Hematopoietic multipotent progenitor cell treated with erythropoietin and hydrocortisone succinate and interleukin-3 and kit ligand, for 8 days (in vitro differentiated cells): ENCODE measurements around the gene SLC66A2.
A peak's percentile ranks its signal among the peaks of the same experiment; 100 is the strongest.

Experiments used
- DNase-seq: peaks from one replicate; pipeline ENCODE4 v3.0.0-alpha.2; 2015

Gene SLC66A2

DNA sequence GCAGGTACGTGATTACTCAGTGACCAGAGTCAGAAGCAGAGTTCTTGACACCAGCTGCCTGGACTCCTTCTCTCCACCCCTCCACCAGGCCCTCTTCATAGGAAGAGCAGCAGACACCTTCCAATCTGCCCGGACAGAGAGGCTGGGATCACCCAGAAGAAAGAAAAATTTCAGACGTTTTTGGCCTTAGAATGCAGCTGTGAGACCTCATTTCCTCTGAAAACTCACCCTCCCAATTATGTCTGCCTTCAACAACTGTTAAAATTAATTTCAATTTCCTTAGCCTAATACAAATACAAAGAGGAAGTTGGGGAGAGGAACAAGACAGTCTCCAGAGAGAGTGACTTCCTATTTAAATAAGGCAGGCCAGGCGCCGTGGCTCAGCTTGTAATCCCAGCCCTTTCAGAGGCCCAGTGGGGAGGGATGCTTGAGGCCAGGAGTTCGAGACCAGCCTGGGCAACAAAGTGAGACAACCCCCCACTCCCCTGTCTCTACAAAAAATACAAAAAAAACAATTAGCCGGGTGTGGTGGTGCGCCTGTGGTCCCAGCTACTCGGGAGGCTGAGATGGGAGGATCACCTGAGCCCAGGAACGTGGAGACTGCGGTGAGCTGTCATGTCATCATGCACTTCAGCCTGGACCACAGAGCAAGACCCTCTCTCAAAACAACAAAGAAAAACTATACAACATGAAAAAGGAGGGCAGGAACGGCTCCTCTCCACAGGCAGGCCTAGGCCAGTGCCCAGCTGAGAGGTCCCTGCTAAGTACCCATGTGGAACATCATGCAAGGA lies 1.6 kb downstream of the SLC66A2 start:
- peak; percentile 50 for DNase-seq

DNA sequence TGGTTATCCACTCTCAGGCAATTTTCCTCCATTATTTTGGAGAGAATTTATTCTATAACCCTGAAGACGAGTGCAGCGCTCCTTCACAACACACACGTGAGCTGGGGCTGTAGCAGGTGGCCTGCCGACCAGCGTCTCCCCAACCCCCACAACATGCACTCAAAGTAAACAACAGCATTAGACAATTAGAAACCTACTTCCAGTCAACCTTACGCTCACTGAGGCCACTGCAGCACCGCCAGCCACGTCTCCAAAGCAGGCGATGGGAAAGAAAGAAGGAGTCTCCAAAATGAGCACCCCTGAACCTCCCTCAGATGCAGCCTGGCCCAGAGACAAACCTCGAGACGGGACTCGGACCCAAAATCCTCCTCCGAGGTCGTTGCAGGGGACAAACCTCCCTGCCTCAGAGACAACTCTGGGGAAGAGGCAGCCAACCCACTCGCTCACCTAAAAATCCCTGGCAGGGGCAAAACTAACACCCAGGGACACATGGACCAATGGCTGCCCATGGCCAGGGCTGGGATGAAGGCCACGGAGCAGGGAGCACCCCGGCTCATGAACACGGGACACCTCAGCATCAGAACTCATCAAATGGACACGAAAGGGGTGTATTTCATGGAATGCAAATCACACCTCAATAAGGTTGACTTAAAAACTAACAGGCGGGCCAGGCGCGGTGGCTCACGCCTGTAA lies 2.6 kb downstream of the SLC66A2 start:
- DNase-seq: no peak

DNA sequence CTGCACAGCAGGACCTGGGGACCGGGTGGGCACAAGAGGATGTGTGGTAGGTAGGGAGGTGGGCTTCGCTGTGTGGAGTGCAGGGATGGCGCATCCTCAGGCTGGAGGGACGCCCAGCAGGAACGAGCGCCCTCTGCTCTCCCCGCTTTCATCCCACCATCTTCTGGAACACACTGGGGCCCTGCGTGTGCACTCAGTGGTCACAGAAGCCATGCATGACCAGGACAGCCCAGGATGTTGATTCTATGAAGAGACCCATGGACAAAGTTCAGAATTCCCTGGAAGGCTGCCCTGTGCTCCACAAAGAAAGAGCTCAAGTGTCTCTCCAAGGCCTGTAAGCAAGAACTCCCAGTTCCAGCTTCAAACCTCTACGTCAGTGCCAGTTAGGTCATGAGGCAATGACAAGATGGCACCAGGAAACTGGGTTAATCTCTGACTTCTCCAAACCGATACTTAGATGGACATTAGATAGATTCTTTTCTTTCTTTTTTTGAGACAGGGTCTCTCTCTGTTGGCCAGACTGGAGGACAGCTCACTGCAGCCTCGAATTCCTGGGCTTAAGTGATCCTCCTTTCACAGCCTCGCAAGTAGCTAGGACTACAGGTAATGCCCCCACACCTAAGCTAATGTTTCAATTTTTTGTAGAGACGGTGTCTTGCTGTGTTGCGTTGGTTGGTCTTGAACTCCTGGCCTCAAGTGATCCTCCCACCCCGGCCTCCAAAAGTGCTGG lies 3.4 kb downstream of the SLC66A2 start:
- DNase-seq: no peak

DNA sequence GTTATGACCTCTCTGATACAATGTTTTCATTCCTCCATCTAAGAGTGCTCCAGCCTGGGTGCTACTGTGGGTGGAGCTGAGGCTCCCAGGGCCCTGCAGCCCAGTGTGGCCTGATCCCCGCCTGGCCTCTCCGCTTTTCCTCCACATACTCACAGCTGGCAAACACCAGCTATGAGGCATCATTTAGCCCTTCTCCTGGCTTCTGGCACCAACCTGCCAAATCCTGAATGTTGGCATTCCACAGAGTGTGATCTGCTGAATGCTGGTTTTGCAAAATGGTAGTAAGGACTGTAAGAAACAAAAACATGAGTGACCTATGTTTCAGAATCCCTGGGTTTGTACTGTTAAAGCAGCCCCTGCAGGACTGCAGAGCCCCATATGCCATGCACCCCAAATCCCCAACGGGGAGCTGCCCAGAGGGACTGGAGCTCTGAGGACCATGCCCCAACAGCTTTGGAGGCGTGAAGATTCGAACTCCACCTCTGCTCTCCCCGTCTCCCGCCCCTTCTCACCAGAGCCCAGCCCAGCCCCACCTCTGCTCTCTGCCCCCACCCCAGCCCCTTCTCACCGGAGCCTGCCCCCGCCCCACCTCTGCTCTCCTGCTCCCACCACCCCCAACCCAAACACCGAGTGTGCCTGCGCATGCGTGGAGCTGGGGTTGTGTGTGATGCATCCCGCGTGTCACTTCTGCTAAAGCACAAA lies 4.2 kb downstream of the SLC66A2 start:
- DNase-seq: no peak

DNA sequence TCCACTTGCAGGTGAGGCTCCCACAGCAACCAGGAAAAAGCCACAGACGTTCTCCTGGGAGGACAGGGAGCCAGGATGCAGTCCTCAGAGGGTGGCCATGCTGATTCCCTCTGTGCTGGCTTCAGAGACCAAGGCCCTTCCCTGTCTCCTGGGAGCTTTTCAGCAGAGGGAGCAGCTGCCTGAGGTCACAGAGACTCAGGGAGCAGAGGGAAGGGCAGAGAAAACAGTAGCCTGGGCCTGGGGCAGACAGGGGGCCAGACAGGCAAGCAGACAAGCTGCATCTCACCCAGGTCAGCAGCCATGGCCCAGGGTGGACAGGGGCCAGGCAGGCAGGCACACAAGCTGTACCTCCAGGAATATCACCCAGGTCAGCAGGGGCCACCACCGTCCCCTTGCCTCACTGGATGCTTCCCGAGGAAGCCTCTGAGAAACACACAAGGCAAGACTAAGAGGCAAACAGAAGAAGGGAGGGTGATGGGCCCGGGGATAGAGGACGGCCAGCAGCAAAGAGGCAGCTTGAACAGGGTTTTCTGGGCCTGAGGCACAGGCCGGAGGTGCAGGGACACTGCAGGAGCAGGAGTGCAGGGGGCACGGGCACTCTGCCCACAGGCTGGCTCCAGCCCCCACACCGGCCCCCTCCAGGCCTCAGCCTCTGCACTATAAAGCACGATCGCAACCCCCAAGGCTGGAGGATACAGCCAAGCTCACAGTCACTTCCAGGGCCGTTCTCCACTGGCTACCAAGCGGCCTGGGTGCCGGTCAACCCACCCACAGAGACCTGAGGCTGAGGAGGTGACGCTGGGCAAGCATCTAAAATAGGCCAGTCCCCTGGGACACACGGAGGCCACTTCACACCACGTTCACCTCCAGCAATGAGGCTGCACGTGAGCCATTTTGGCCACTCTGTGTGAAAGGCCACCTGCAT lies 6.1 kb downstream of the SLC66A2 start:
- no peak for DNase-seq

DNA sequence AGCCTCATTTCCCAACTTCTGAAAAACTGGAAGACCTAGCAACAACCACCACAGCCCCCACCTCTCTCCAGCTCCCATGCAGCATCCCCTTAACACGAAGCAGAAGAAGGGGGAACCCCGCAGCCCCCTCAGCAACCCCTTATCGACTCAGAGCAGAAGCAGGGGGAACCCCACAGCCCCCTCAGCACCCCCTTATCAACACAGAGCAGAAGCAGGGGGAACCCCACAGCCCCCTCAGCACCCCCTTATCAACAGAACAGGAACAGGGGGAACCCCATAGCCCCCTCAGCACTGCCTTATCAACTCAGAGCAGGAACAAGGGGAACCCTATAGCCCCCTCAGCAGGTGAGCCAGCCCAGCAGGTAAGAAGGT lies 6.7 kb downstream of the SLC66A2 start:
- DNase-seq: peak; percentile 68

DNA sequence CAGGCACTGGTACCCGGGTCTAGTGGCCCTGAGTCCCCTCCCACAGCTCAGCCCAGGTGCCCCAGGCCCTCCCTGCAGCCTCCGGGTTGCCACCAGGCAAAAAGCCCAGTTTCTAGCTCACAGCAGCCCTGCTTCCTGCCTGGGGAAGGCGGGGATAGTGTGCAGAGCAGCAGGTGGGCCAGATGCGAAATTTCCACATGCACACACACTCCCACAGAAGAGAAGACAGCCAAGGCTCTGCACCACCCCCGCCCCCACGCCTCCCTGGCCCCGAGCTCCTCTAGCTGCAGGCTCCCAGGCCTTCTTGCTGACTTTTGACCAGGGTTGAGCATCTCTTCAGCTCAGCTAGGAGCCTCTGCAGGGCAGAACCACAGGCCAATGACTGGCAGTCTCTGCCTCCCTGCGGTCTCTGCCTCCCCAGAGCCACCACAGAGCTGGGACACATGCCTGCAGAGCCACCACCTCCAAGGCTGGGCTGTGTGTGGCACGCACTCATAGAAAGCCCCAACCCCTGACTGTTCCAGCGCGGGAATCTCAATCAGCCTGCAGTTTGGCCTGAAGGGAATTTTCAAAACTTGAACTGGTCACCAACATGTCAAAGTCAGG lies 7.2 kb downstream of the SLC66A2 start:
- peak; percentile 69 for DNase-seq

DNA sequence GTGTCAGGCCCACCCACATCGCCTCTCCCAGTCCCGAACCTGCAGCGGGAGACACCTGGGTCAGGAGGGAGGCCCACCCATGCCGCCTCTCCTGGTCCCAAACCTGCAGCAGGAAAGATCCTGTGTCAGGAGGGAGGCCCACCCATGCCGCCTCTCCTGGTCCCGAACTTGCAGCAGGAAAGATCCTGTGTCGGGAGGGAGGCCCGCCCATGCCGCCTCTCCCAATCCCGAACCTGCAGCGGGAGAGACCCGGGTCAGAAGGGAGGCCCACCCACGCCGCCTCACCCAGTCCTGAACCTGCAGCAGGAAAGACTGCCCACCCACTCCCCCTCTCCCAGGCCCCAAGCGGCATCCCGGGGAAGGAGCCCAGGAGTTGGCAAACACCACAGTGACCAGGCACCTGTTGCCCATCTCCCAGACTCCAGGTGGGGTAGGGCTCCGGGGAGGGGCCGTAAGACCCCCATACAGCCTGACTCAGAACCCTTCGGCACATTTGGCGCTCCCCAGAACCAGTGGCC lies 7.8 kb downstream of the SLC66A2 start:
- DNase-seq: no peak

DNA sequence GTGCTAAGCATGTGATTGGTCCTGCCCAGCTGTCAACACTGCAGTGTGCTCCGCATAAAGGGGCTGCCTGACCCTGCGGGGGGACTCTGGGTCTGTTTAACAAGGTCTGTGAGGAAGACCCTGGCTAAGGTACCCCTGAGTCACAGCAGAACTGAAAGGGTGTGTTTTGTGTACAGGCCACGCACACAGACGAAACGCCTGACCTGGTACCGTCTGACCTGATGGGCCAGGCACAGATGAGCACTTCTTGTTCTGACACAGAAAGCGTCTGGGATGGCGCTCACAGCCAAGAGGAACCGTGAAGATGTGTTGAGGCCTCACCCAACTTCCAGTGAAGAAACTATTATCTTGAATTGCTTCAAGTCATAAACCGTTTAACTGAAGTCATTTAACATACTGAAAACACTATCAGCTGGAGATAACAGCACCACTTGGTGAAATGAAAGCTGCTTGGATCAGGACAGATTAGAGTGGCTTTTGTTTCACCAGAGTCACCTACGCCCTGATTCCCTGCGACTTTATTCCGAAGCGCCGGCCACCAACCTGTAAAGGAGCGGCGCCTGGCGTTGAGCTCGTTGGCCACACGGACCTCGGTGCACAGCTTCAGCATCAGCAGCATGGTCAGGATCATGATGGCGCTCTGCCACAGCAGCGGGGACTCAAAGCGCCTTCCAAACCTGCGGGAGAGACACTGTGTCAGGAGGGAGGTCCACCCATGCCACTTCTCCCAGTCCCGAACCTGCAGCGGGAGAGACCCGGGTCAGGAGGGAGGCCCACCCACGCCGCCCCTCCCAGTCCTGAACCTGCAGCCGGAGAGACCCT lies 8.5 kb downstream of the SLC66A2 start:
- DNase-seq: peak; percentile 95

DNA sequence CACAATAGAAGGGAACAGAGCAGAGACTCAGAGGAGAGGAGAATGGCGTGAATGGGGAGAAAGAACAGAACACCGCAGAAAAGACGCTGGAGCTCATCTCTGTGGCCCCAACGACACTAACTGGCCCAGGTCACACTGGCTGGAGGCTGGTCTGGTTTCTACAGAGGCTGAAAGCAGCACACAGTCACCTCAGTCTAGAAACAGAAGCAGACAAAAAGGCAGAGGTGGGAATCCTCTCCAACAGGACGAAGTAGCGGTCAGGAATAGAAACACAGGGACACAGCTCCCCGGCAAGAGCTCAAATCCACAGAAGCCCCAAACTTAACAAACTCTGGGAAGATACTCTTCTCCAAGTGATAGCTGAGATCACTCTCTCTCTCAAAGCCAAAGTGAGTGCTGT lies 9.2 kb downstream of the SLC66A2 start:
- no peak for DNase-seq

DNA sequence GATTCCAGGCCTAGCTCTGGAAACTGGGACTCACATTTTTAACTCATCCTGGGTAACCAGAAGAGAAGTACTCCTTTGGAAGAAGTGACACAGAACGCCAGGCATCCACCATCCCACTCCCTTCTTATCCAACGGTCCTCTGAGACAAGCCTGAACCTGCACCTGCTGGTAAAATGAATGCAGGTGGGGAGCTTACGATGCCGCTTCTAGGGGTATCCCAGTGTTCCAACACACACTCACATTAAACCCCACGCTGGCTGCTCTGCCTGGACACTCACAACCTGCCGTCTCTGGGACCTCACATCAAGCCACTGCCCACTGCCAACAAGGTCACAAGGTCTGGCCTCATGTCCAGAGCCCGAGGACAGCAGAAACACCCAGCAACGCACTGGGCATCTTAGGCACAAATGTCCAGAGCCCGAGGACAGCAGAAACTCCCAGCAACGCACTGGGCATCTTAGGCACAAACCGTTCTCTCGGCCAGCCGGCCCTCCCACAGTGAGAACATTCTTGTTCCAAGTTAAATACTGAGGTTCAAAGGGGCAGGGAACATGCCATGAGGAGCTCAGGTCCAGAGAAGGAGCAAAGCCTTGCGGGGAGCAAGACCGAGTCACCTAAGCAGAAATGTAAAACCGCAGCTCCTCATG lies 9.9 kb downstream of the SLC66A2 start:
- DNase-seq: no peak

DNA sequence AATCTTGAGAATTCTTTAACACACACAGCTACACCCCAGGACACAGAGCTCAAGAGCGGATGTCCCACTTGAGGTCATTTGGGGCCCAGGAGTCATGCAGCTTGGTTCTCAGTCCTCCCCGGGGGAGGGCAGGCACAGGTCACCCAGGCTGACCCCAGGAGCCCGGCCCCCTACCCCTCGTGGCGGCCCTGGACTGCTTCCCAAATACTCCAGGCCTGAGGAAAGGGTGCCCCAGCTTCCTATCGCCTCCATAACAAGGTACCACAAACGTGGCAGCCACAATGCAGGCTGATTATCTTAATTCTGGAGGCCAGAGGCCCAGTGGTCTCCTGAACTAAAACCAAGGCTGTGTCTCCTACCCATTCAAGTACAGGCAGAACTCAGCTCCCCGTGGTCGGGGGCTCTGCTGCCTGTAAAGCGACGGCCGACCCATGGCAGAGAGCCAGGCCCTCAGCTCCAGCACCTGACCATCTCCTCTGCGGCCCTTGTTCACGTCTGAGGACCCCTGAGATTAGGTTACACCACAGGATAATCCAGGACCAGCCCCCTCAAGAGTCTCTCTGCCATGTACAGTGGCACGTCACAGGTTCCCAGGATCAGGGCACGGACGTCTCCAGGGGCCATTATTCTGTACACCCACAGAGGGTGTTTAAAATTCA lies 10.5 kb downstream of the SLC66A2 start:
- no peak for DNase-seq

DNA sequence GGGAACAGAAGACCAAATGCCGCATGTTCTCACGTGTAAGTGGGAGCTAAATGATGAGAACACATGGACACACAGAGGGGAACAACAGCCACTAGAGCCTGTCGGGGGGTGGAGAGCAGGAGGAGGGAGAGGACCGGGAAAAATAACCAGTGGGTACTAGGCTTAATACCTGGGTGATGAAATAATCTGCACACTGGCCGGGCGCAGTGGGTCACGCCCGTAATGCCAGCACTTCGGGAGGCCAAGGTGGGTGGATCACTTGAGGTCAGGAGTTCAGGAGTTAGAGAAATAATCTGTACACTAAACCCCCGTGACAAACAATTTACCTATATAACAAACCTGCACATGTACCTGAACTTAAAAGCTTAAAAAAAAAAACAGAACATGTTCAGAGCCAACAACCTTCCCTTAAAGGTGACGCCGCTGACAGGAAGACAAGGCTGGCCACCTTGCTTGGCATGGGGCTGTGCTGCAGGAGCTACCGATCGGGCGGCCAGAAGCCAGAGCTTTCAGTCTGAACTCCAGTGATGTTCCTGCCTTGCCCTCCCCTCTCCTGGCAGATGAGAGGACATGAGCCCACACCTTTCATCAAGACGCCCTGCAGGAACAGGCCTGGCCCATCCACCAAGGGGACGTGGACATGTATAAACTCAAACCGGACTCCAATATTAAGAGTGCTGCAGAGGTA lies 11.2 kb downstream of the SLC66A2 start:
- no peak for DNase-seq

DNA sequence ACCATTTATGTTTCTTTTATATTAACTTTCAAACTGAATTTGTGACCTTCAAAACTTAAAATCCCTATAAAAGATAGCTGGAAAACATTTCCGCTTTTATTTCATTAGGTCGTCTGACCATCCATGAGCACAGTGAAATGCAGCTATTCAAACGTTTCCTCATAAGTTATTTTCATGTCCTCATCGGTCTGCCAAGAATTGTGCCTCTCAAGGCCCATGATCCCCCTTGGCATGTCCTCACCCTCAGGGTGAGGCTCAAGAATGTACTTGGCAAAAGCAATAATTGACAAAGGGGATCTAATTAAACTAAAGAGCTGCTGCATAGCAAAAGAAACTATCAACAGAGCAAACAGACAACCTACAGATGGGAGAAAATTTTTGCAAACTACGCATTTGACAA lies 12.4 kb downstream of the SLC66A2 start:
- DNase-seq: no peak

DNA sequence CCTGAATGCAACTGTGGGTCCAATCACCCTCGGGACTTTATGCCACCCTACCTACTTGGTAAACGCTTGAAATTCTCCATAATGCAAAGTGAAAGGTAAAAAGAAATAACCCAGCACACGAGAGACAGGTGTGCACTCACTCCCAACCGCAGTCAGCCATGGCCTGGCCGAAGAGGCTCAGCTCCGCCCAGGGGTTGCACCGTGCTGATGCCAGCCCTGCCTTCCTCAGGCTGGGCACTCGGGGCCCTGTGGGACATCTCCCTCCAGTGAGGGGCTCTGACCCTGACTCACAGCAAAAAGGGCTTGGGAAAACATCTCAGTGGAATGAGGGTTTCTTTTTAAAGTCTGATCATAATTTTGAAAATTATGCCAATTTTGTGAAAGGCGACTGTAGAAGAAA lies 13.3 kb downstream of the SLC66A2 start:
- no peak for DNase-seq

DNA sequence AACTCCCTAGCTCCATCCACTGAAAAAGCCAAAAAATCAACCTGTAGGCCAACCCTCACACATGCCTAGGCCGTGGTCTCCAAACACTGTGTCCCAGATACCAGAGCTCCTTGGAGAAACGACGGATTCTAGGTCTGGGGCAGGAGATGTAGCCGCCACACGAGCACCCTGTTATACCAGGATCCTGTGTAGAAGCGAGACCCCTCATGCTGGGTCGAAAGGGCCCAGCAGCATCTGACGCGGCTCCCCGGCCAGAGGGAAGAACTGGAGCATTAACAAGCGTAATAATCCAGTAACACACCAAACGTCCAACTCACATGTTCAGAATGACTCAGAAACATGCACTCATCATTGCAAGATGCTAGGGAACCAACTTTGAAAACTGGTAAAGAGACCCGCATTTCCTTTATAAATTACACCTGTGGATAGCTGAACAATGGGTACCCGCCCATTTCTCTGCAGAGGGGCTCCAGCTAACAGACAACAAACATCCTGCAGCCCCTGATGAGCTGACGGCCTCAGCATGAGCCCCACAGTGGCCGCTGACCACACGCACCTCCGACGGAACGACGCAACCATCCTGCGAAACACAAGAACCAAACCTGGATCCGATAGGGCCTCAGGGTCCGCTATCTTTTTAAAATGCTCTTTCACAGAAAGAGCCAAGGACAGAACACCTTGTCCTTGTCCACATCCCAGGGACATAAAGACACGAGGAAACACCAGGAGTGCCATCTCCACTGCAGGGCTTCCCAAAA lies 14.2 kb downstream of the SLC66A2 start:
- DNase-seq: no peak

DNA sequence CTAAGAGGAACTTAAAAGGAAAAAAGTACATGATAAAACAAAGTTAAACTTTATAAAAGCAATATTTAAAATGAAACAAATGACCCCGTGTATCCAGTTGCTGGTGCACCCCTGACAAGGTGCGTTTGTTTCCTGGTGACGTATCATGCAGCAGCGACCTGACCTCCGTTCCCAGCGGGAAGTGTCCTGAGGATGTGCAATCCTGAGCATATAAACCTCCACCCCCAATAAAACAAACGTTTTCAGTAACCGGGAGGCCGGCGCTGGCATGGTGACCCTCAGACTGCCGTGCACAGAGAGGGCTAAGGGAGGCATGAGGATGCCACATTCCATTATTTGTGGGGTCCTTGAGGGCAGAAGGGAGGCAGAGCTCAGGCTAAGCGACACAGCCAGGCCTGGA lies 14.8 kb downstream of the SLC66A2 start:
- DNase-seq: no peak

DNA sequence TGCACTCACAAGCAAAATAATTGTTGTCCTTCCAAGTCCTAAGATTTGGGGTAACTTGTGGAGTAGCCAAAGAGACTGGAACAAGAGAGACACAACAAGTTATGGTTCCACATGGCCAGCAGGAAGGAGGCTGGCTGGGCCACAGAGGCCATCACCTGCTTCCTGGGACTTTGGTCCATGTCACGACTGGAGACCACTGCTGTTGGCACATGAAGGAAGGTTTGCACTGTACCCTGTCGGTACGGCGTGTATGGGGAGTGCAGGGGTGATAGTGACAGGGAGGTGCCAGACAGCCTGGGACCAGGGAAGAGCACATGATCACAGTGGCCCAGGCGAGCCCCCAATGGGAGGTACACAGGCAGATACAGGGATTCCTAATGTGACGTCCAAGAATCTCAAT lies 15.5 kb downstream of the SLC66A2 start:
- DNase-seq: no peak
